Astrocyte (in vitro differentiated cells and primary cell): ENCODE results near the gene SLC9A7.

ENCODE experiments used
- CTCF ChIP-seq: IDR thresholded peaks from 2 replicates; pipeline ENCODE4 v1.5.1; 2011; ENCODE audit warnings: low read depth, mild to moderate bottlenecking, inconsistent platforms, low read length, moderate library complexity; ENCODE audit not compliant: insufficient read depth
- EZH2 ChIP-seq: IDR thresholded peaks from 2 replicates; pipeline ENCODE4 v1.6.1; 2012; ENCODE audit warnings: mild to moderate bottlenecking, low read length, inconsistent platforms; ENCODE audit not compliant: insufficient read depth

GRCh38 chrX:46793386-46794143 lies 34.6 kb upstream of the SLC9A7 start:
- TF ChIP-seq CTCF, result no peak
- TF ChIP-seq EZH2, result no peak
